K562 (cell line): Measurements from ENCODE around the gene GRIK2. TPM values are rescaled to one million over a fixed set of nuclear protein-coding genes. Genes with fewer than 3 reads are reported as not detected.

Source experiments
- ATAC-seq: fragments of 200-7000 bp; cut with Tn5 transposase; 3 replicates; pipeline ENCODE4 v1.9.1; 2020; ENCODE audit warnings: moderate library complexity
- Bru-seq: library from RNA; stranded (reverse); fragments of 400-500 nt; gene quantifications from one replicate; lab custom pipeline; 2021; lab: Mats Ljungman, UMichigan
- BruChase-seq, 2 experiments: library from RNA; stranded (reverse); fragments of 400-500 nt; gene quantifications; one replicate each; lab custom pipeline; 2021; lab: Mats Ljungman, UMichigan
- BruUV-seq: library from RNA; stranded (reverse); fragments of 400-500 nt; replicated peaks from 2 replicates; lab custom pipeline; 2021; lab: Mats Ljungman, UMichigan
- CTCF ChIA-PET: fragments of 300-600 bp; formaldehyde crosslinking; extraction: SDS; loops from one replicate; lab custom pipeline; 2021; ENCODE audit warnings: low intra/inter-chr PET ratio; lab: Yijun Ruan, JAX
- POLR2A ChIA-PET: fragments of 300-600, 350-650 bp; sonication (Branson Sonifier 250); formaldehyde crosslinking; extraction: SDS; loops from one replicate; lab custom pipeline; 2021; ENCODE audit warnings: antibody characterized with exemption, inconsistent platforms; lab: Yijun Ruan, JAX
- DNase-seq, 4 experiments: peaks; one replicate each; pipeline versions ENCODE4 v3.0.0 to v3.0.0-alpha.2; 2011 to 2018; ENCODE audit warnings: low spot score in 3 of 4, mixed read lengths in 3 of 4; ENCODE audit errors: extremely low read depth in 1 of 4
- FAIRE-seq: peaks from 2 replicates; lab custom pipeline; 2011; peaks lifted over from hg19 to GRCh38; lab: Jason Lieb, UNC
- H2AFZ ChIP-seq: 2 replicates; pipeline ENCODE4 v1.6.0; 2011; ENCODE audit warnings: low read depth, low read length, control low read depth, inconsistent platforms
- H3K27ac ChIP-seq: fragments of 200-600 bp; 3 replicates; pipeline ENCODE4 v1.8.0; 2011; ENCODE audit warnings: low read depth, mild to moderate bottlenecking, control low read depth, inconsistent platforms, low read length, moderate library complexity, mixed read lengths; ENCODE audit errors: extremely low read depth
- H3K27me3 ChIP-seq, 2 experiments: fragments of 300-600 bp in 1 of 2; 2 replicates in 1 of 2; 3 replicates in 1 of 2; pipeline versions ENCODE4 v1.6.0 to v1.8.0; 2011; ENCODE audit warnings: inconsistent platforms in 2 of 2, low read length in 2 of 2, mild to moderate bottlenecking in 1 of 2, mixed read lengths in 1 of 2, moderate library complexity in 1 of 2; ENCODE audit not compliant: control insufficient read depth in 2 of 2, insufficient read depth in 2 of 2
- H3K36me3 ChIP-seq: fragments of 300-600 bp; 3 replicates; pipeline ENCODE4 v1.8.0; 2011; ENCODE audit warnings: mild to moderate bottlenecking, low read length, inconsistent platforms; ENCODE audit not compliant: control insufficient read depth, insufficient read depth
- H3K4me1 ChIP-seq, 2 experiments: fragments of 200-600 bp in 1 of 2; replicated peaks in 1 of 2; 2 replicates in 1 of 2; 3 replicates in 1 of 2; pipeline versions ENCODE4 v1.5.1 to v1.8.0; 2011; ENCODE audit warnings: inconsistent platforms in 2 of 2, low read length in 2 of 2, mild to moderate bottlenecking in 1 of 2, mixed read lengths in 1 of 2, moderate library complexity in 1 of 2; ENCODE audit not compliant: control insufficient read depth in 2 of 2, insufficient read depth in 2 of 2
- H3K4me2 ChIP-seq: 2 replicates; pipeline ENCODE4 v1.6.1; 2011; ENCODE audit warnings: low read length, control low read depth, inconsistent platforms, mixed read lengths; ENCODE audit not compliant: insufficient read depth
- H3K4me3 ChIP-seq: fragments of 200-600 bp; sonication (generic), shearing (Covaris generic); 2 replicates; pipeline ENCODE4 v1.5.1; 2016; ENCODE audit warnings: control low read depth, inconsistent platforms
- H3K79me2 ChIP-seq: fragments of 200-600 bp; 3 replicates; pipeline ENCODE4 v1.8.0; 2011; ENCODE audit warnings: low read length, inconsistent platforms; ENCODE audit not compliant: control insufficient read depth, insufficient read depth
- H3K9ac ChIP-seq, 2 experiments: 2 replicates each; pipeline versions ENCODE4 v1.6.0 to v1.6.1; 2011; ENCODE audit warnings: low read depth in 2 of 2, low read length in 2 of 2, control low read depth in 1 of 2, inconsistent platforms in 1 of 2, mild to moderate bottlenecking in 1 of 2, mixed read lengths in 1 of 2; ENCODE audit not compliant: insufficient read depth in 1 of 2
- H3K9me1 ChIP-seq: one replicate; pipeline ENCODE4 v1.6.0; 2011; ENCODE audit warnings: inconsistent platforms, mild to moderate bottlenecking, low read length, moderate library complexity; ENCODE audit not compliant: control insufficient read depth, insufficient read depth
- H3K9me3 ChIP-seq: replicated peaks from 2 replicates; pipeline ENCODE4 v1.5.1; 2011; ENCODE audit warnings: low read depth, low read length, inconsistent platforms; ENCODE audit not compliant: control insufficient read depth, insufficient read depth
- H4K20me1 ChIP-seq: replicated peaks from 2 replicates; pipeline ENCODE4 v1.6.1; 2011; ENCODE audit warnings: low read length, inconsistent platforms, mixed read lengths; ENCODE audit not compliant: control insufficient read depth, insufficient read depth
- CBX2 ChIP-seq: fragments of 200-600 bp; sonication (generic); IDR thresholded peaks from one replicate; pipeline ENCODE4 v1.6.1; 2012; ENCODE audit warnings: mild to moderate bottlenecking, low read length, inconsistent platforms; ENCODE audit not compliant: insufficient read depth, poor library complexity, severe bottlenecking
- CTCF ChIP-seq, 3 experiments: IDR thresholded peaks in 2 of 3; conservative IDR thresholded peaks in 1 of 3; 2 replicates each; pipeline ENCODE4 v1.5.1; 2011 to 2012; ENCODE audit warnings: low read length in 3 of 3, mild to moderate bottlenecking in 3 of 3, control low read depth in 2 of 3, improper control_type of control experiment in 1 of 3, inconsistent platforms in 1 of 3, low read depth in 1 of 3, mixed read lengths in 1 of 3, moderate library complexity in 1 of 3; ENCODE audit not compliant: insufficient read depth in 2 of 3
- CTCFL ChIP-seq: IDR thresholded peaks from 2 replicates; pipeline ENCODE4 v1.6.1; 2011; ENCODE audit warnings: borderline replicate concordance, low read depth, mild to moderate bottlenecking, moderate library complexity, low read length; ENCODE audit not compliant: insufficient read depth, poor library complexity, severe bottlenecking
- EGR1 ChIP-seq: fragments of 450-650 bp; conservative IDR thresholded peaks from 2 replicates; pipeline ENCODE4 v1.6.1; 2017; ENCODE audit warnings: mild to moderate bottlenecking
- EHMT2 ChIP-seq: fragments of 450-650 bp; IDR thresholded peaks from 2 replicates; pipeline ENCODE4 v1.6.1; 2018; ENCODE audit warnings: antibody characterized with exemption
- GTF2A2 ChIP-seq: IDR thresholded peaks from 2 replicates; pipeline ENCODE4 v1.6.1; 2016; ENCODE audit warnings: mild to moderate bottlenecking, missing genetic modification characterization, missing compliant biosample characterization
- MAFG ChIP-seq: fragments of 450-650 bp; conservative IDR thresholded peaks from 2 replicates; pipeline ENCODE4 v1.6.1; 2016; ENCODE audit warnings: missing genetic modification characterization, missing compliant biosample characterization
- RBM25 ChIP-seq: fragments of 200-400 bp; formaldehyde crosslinking; IDR thresholded peaks from 2 replicates; pipeline ENCODE4 v1.6.1; 2018; ENCODE audit warnings: low read length, low read depth, moderate library complexity; ENCODE audit not compliant: severe bottlenecking
- RCOR1 ChIP-seq, 2 experiments: IDR thresholded peaks; 2 replicates each; pipeline ENCODE4 v1.6.1; 2012; ENCODE audit warnings: low read depth in 2 of 2, low read length in 2 of 2, borderline replicate concordance in 1 of 2, improper control_type of control experiment in 1 of 2
- XRCC4 ChIP-seq: IDR thresholded peaks from one replicate; pipeline ENCODE4 v1.6.1; 2011; ENCODE audit not compliant: insufficient read depth, insufficient read length; ENCODE audit errors: extremely low read depth
- ZNF140 ChIP-seq: fragments of 250-450 bp; sonication (Bioruptor Pico); IDR thresholded peaks from 2 replicates; pipeline ENCODE4 v1.8.0; 2021; ENCODE audit warnings: moderate library complexity, mild to moderate bottlenecking, inconsistent platforms
- ZNF224 ChIP-seq: sonication (generic); formaldehyde crosslinking; IDR thresholded peaks from 2 replicates; pipeline ENCODE4 v1.8.0; 2022; ENCODE audit warnings: mild to moderate bottlenecking, missing genetic modification reagents
- ZNF384 ChIP-seq: IDR thresholded peaks from 2 replicates; pipeline ENCODE4 v1.6.1; 2012; ENCODE audit warnings: low read depth, low read length, improper control_type of control experiment
- ZNF668 ChIP-seq: fragments of 250-450 bp; sonication (Bioruptor Pico); IDR thresholded peaks from 2 replicates; pipeline ENCODE4 v1.8.0; 2022; ENCODE audit warnings: mild to moderate bottlenecking, inconsistent platforms
- WGBS: fragments of 100-300 bp; shearing (Covaris generic); methylation state at CpG from one replicate; pipeline ENCODE4 v1.1.6; 2016; ENCODE audit warnings: low coverage, mixed read lengths; ENCODE audit not compliant: insufficient coverage; ENCODE audit errors: missing lambda C conversion rate; 5-methylcytosine and 5-hydroxymethylcytosine counted together
- in situ Hi-C: fragments of 300-500 bp; cut with MboI; formaldehyde crosslinking; loops from 4 replicates; pipeline ENCODE4 v1.15.0; 2018; ENCODE audit warnings: inconsistent platforms, mixed read lengths
- intact Hi-C: fragments of 100-400 bp; cut with micrococcal nuclease; formaldehyde crosslinking; loops from 2 replicates; pipeline ENCODE4 v1.14.2; 2022
- long read RNA-seq, 3 experiments: library from polyadenylated mRNA in 2 of 3; library from RNA in 1 of 3; unstranded in 2 of 3; stranded (forward) in 1 of 3; transcript quantifications; one replicate each; pipeline ENCODE4 v2.0.0, GENCODE V29; 2019 to 2022
- polyA minus RNA-seq, 3 experiments: library from RNA; depleted of rRNA, polyadenylated mRNA; stranded (reverse); fragments of >200 nt; gene quantifications; 2 replicates each; pipeline ENCODE4 v1.2.3, GENCODE V29; 2011
- polyA plus RNA-seq, 8 experiments: library from polyadenylated mRNA; depleted of rRNA in 4 of 8; stranded (reverse) in 5 of 8; unstranded in 3 of 8; fragments of >200 nt; fragmentation: Nextera tagmentation in 2 of 8; fragmentation: Illumina TruSeq in 1 of 8; extraction: Ambion mirVana in 2 of 8; extraction: Trizol in 1 of 8; gene quantifications; 2 replicates each; pipeline versions ENCODE4 v1.2.1 to v1.2.3, GENCODE V29; 2011 to 2014; ENCODE audit warnings: inconsistent platforms in 1 of 8, missing spikeins in 1 of 8
- total RNA-seq, 7 experiments: library from RNA; depleted of rRNA in 6 of 7; stranded (reverse); fragments of >200 nt in 6 of 7; fragmentation: Illumina TruSeq in 2 of 7; extraction: Trizol in 2 of 7; gene quantifications; 2 replicates each; pipeline versions ENCODE4 v1.2.1 to v1.2.3, GENCODE V29; 2011 to 2021; ENCODE audit warnings: low replicate concordance in 1 of 7

GRIK2 gene
- total RNA-seq (2011; cell fraction: chromatin; rRNA removed; ENCODE audit: low replicate concordance): not detected in 2 replicates
- not detected in 2 replicates for total RNA-seq (2011; cell fraction: nucleolus; rRNA removed)
- not detected in 2 replicates for total RNA-seq (2011; cell fraction: nucleoplasm; rRNA removed)
- total RNA-seq (2014; rRNA removed) (not detected in 2 replicates), total RNA-seq (2014; rRNA removed; fragmentation: Illumina TruSeq; extraction: Trizol) (not detected in 2 replicates), total RNA-seq (2015; rRNA removed; fragmentation: Illumina TruSeq; extraction: Trizol) (not detected in 2 replicates), total RNA-seq (2021) (not detected in 2 replicates), polyA plus RNA-seq (2011; rRNA removed) (not detected in 2 replicates), polyA plus RNA-seq (2014; fragmentation: Illumina TruSeq; extraction: Trizol) (not detected in 2 replicates), polyA plus RNA-seq (2014; fragmentation: Nextera tagmentation; extraction: Ambion mirVana) (not detected), polyA plus RNA-seq (2014; rRNA removed) (not detected in 2 replicates), polyA minus RNA-seq (2011; rRNA and poly(A)+ RNA removed) (not detected in 2 replicates), Bru-seq, nascent RNA (percentile 4 among the genes with signal in this experiment), BruChase-seq, experiment 1, labeled RNA remaining after a 2-hour chase (percentile 2 among the genes with signal in this experiment), BruChase-seq, experiment 2, labeled RNA remaining after a 6-hour chase (percentile 3 among the genes with signal in this experiment)
- not detected in 2 replicates for polyA plus RNA-seq (2011; cell fraction: cytosol; rRNA removed)
- polyA plus RNA-seq (2011; cell fraction: nucleus; rRNA removed): not detected in 2 replicates
- polyA plus RNA-seq (2012): not detected in 2 replicates
- polyA minus RNA-seq (2011; cell fraction: cytosol; rRNA and poly(A)+ RNA removed): not detected in 2 replicates
- not detected in 2 replicates for polyA minus RNA-seq (2011; cell fraction: nucleus; rRNA and poly(A)+ RNA removed)
- long read RNA-seq, experiment 1: 0 reads
- long read RNA-seq, experiment 2: 0 reads
- long read RNA-seq, experiment 3: 0 reads

GRCh38 chr6:101393251-101393828 is at the start of gene GRIK2:
GRIK2 (plus strand) TSS chr6:101393708.
- H3K36me3 ChIP-seq: no peaks in the 10 kb centered on the region
- no peak within 1 kb of the TSS for H3K4me3 ChIP-seq
- no peak within 1 kb of the TSS for H3K27ac ChIP-seq
- ATAC-seq (peak; percentile 96), FAIRE-seq (no peak), DNase-seq (peak; percentile 12 to 30 (median 21))
- H4K20me1 ChIP-seq: no peaks in the 10 kb centered on the region
- WGBS: 3% methylated on average over 21 of the region's 45 CpGs
- no peak within 1 kb of the TSS for H2AFZ ChIP-seq
- H3K4me1 ChIP-seq: peaks cover 0 to 6% of the 10 kb centered on the region in 2 experiments; a peak in 2 of 5 replicates
- H3K27me3 ChIP-seq: peaks cover 0 to 7% of the 10 kb centered on the region in 2 experiments; a peak in 2 of 5 replicates
- H3K4me2 ChIP-seq: no peak within 1 kb of the TSS
- intact Hi-C loops: no loop called here
- H3K9me1 ChIP-seq: no peaks in the 10 kb centered on the region
- H3K9me3 ChIP-seq: no peaks in the 10 kb centered on the region
- CTCF ChIA-PET: no interaction called here
- BruUV-seq: no TSS peak
- POLR2A ChIA-PET: no interaction called here
- H3K79me2 ChIP-seq: no peaks in the 10 kb centered on the region
- H3K9ac ChIP-seq: no peak within 1 kb of the TSS; a peak in 1 of 4 replicates
- in situ Hi-C loops: no loop called here
- TF ChIP-seq EHMT2 (no peak), RCOR1 (IDR thresholded peaks at IDR 0.05; ENCODE audit: borderline replicate concordance in 1 of 2, low read depth in 2 of 2, low read length in 2 of 2) (no peak), ZNF668 (CRISPR knock-in tag) (no peak), ZNF384 (no peak), CTCF (IDR thresholded peaks at IDR 0.05 in 2 of 3, conservative IDR thresholded peaks at IDR 0.05 in 1 of 3; ENCODE audit: insufficient read depth in 2 of 3, low read depth in 1 of 3, low read length in 3 of 3) (peak in 1 of 3 experiments; percentile 11; a peak in 1 of 6 replicates), CTCFL (peak; percentile 7), CBX2 (no peak), RBM25 (no peak), XRCC4 (no peak), EGR1 (no peak), ZNF140 (CRISPR knock-in tag) (no peak), GTF2A2 (tag) (no peak), MAFG (tag) (no peak), ZNF224 (CRISPR knock-in tag) (no peak)
